Liver (tissue), 3 donors: ENCODE results near the gene FITM2.

Source experiments
- GABPA ChIP-seq, 2 donors: IDR thresholded peaks in 1 of 2; conservative IDR thresholded peaks in 1 of 2; 2 replicates each; pipeline ENCODE4 v1.6.1; 2016; ENCODE audit warnings: antibody characterized with exemption in 2 of 2, mild to moderate bottlenecking in 1 of 2, moderate library complexity in 1 of 2
- SP1 ChIP-seq: IDR thresholded peaks from 2 replicates; pipeline ENCODE4 v1.6.1; 2018; ENCODE audit warnings: antibody characterized with exemption, mild to moderate bottlenecking
- TF ChIP-seq, protein P1 (sequence below): fragments of 150-350 bp; IDR thresholded peaks from 2 replicates; pipeline ENCODE4 v1.5.1; 2017; ENCODE audit warnings: improper control_type of control experiment, low read depth, low read length; ENCODE audit not compliant: missing input control
- TF ChIP-seq, protein P2 (sequence below): IDR thresholded peaks from 2 replicates; pipeline ENCODE4 v1.6.1; 2016; ENCODE audit warnings: antibody characterized with exemption
- donor health status: healthy.
- donor health status: healthy.

DNA sequence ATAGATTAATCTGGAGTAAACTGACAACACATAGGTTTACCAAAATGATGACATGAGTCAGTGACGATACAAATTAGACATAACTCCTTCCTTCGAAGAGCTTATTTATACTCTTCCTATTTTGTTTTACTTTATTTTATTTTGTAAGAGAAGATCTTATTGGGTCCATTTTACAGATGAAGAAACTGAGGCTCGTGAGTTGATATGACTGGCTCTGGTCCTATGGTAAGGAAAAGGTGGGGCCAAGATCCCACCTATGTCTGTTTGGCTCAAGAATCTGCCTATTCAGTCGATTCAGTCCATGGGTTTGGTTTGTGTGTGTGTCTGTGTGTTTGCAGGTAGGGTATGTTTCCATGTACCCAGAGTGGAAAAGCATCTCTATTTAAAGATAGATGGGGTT lies 17.4 kb upstream of the FITM2 start:
- TF ChIP-seq, protein P1, sequence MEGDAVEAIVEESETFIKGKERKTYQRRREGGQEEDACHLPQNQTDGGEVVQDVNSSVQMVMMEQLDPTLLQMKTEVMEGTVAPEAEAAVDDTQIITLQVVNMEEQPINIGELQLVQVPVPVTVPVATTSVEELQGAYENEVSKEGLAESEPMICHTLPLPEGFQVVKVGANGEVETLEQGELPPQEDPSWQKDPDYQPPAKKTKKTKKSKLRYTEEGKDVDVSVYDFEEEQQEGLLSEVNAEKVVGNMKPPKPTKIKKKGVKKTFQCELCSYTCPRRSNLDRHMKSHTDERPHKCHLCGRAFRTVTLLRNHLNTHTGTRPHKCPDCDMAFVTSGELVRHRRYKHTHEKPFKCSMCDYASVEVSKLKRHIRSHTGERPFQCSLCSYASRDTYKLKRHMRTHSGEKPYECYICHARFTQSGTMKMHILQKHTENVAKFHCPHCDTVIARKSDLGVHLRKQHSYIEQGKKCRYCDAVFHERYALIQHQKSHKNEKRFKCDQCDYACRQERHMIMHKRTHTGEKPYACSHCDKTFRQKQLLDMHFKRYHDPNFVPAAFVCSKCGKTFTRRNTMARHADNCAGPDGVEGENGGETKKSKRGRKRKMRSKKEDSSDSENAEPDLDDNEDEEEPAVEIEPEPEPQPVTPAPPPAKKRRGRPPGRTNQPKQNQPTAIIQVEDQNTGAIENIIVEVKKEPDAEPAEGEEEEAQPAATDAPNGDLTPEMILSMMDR, result no peak
- TF ChIP-seq, protein P2, sequence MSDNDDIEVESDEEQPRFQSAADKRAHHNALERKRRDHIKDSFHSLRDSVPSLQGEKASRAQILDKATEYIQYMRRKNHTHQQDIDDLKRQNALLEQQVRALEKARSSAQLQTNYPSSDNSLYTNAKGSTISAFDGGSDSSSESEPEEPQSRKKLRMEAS, result no peak
- TF ChIP-seq GABPA (IDR thresholded peaks at IDR 0.05 in 1 of 2, conservative IDR thresholded peaks at IDR 0.05 in 1 of 2) (no peak), SP1 (no peak)
